Activated CD4-positive, alpha-beta T cell treated with anti-CD3 and anti-CD28 coated beads, Interleukin-2, amount 50 U/mL, for 24 hours (primary cell): Measurements from ENCODE around the gene LTBP2.

Source experiments
- DNase-seq, 2 donors: peaks; one replicate each; pipeline ENCODE4 v3.0.0-alpha.2; 2020; ENCODE audit warnings: low read depth in 1 of 2, low spot score in 1 of 2

Gene LTBP2

DNA sequence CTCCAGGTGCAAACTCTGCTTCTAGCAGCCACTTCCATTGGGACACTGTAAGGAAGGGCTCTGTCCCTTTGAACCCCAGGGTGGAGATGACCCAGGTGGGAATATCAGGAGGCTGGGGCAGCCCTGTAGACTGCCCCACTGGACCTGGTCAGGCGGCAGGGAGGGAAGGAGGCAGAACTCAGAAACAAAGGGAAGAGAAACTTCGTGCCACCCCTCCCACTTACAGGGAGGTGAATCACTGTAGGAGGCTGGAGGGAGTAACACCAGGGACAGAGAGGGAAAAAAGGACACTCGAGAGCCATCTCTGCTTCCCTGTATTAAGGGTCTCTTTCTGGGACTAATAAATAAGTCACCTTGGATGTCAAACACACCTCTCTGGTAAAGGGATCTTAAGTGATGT lies 81.0 kb downstream of the LTBP2 start:
- no peak for DNase-seq

- DNase-seq: no peak
These were observed 83.2 kb downstream of the LTBP2 start for GRCh38 chr14:74528886-74529285.

DNA sequence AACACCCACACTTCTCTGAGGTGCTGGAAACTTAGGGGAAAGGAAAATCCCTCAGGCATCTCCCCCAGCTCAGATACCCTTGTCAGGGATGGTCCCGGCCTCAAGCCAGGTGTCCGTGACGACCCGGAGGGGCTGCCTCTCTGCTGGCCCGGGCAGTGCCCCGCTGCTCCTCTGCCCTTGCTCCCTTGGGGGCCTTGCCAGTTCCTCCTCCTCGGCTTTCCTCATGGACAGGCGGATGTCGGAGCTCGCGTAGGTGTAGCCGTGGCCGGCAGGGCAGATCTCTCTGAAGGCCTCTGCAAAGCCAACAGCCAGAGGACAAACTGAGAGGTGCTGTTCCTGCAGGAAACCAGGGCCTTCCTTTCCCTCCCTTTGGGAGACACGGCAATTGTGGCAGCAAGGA lies 83.6 kb downstream of the LTBP2 start:
- DNase-seq: no peak

- no peak for DNase-seq
These were observed 84.2 kb downstream of the LTBP2 start for GRCh38 chr14:74527736-74528280.

GRCh38 chr14:74526854-74527585 lies 85.0 kb downstream of the LTBP2 start:
- no peak for DNase-seq

GRCh38 chr14:74525361-74525851 lies 86.6 kb downstream of the LTBP2 start:
- DNase-seq: no peak

DNA sequence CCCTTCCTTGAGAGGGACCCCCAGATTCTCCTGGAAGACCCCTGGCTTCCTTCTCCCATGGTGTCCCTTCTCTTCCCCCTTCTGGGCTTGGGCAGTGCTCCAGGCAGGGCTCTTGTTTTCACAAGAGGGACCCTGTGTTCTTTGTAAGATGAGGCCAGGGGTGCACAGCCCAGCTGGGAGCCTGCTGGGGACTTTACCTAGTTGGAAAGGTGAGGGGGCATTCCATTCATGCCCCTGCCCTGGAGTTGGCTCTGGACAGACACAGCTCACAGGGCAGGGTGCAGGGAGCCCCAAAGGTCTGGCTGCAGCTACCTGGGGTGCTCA lies 87.3 kb downstream of the LTBP2 start:
- DNase-seq: no peak

- no peak for DNase-seq
These were observed 87.8 kb downstream of the LTBP2 start for GRCh38 chr14:74524076-74524811.

- DNase-seq: no peak
These were observed 89.3 kb downstream of the LTBP2 start for GRCh38 chr14:74522740-74523139.

DNA sequence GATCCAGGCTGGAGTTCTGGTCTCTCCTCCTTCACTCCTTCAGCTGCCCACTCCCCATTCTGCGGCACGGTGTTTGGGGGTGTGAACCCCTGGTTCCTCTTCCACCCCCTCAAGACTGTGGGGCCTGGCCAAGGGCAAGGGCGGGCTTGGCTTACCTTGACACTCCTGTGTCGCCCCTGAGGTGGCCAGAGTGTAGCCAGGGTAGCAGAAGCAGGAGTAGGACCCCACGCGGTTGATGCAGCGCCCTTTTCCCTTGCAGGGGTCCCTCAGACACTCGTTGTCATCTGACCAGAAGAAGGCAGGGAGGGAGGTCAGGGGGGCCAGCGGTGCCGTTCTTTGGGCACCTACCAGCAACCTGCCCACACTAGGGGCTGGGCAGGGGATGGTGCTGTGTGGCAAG lies 90.3 kb downstream of the LTBP2 start:
- no peak for DNase-seq

- no peak for DNase-seq
These were observed 92.5 kb downstream of the LTBP2 start for GRCh38 chr14:74519316-74520074.

DNA sequence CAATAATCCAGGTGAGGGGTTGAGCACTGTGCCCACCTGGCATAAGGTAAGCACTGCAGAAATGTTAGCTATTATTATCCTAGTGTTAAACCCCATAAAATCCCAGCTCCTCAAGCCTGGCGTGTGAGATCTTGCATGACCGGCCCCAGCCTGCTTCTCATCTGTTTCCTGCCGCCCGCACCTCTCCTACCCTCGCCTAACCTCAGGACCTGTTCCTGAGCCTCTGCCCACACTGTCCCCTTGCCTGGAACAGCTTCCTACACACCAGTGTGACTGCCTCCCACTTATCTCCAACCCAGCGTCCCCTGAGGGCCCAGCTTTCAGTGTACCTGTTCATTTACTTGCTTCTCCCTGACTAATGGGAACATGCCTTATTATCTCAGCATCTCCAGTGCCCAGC lies 93.8 kb downstream of the LTBP2 start:
- DNase-seq: no peak

- no peak for DNase-seq
These were observed 94.3 kb downstream of the LTBP2 start for GRCh38 chr14:74517731-74518130.

- DNase-seq: no peak
These were observed 95.4 kb downstream of the LTBP2 start for GRCh38 chr14:74516451-74517160.

- no peak for DNase-seq
These were observed 96.1 kb downstream of the LTBP2 start for GRCh38 chr14:74515891-74516412.

DNA sequence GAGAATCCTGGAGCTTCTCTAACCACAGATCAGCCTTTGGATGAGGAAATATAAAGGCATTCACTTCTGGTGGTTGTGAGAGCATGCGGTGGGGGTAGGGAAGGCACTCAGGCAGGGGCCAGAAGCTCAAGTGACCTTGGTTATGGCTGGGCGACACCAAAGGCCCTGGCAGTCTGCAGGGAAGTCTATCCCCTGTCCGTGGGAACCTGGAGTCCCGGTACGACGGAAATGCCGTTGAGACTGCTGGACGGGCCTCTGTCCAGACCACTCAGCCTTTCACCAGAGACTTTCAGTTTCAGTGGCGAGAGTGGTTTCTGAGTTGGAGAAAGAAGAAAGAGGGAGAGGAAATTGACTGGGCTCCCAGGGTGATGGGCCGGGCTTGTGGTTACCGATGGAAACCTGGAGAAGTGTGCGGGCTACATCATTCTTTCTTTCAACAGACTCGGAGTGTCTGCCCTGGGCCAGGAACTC lies 97.5 kb downstream of the LTBP2 start:
- no peak for DNase-seq

GRCh38 chr14:74511966-74512830 lies 99.8 kb downstream of the LTBP2 start:
- no peak for DNase-seq

- DNase-seq: no peak
These were observed 101.1 kb downstream of the LTBP2 start for GRCh38 chr14:74510959-74511409.

- DNase-seq: no peak
These were observed 101.7 kb downstream of the LTBP2 start for GRCh38 chr14:74510223-74510931.
